Naive thymus-derived CD8-positive, alpha-beta T cell (primary cell): ENCODE data around the gene GYG1. TPM values are rescaled to one million over a fixed set of nuclear protein-coding genes. Genes with fewer than 3 reads are reported as not detected.

Experiments
- polyA plus RNA-seq, 3 donors: library from polyadenylated mRNA; unstranded; fragments of 300-500 nt; fragmentation: Illumina TruSeq; gene quantifications; one replicate each; pipeline ENCODE4 v1.2.3, GENCODE V29; 2021
- total RNA-seq, 8 experiments: library from RNA in 2 of 8; stranded (reverse) in 2 of 8; gene quantifications; one replicate each; pipeline ENCODE4 v1.2.3 and lab custom pipeline; 2021 to 2026

The GYG1 gene
- total and polyA plus RNA-seq, 5 experiments from 2014 or later = 18.7 to 28.0 (median 23.4) TPM

Other genes starting within 250 kb of the GYG1 start
- gene CPB1, start 163.7 kb upstream of the GYG1 start, total RNA-seq = not detected
- not detected for gene CPB1, start 163.7 kb upstream of the GYG1 start, polyA plus RNA-seq
- gene CPA3, start 126.2 kb upstream of the GYG1 start, total RNA-seq = not detected
- gene CPA3, start 126.2 kb upstream of the GYG1 start, polyA plus RNA-seq = not detected
- 10 to 100 TPM; 29.0 to 34.6 TPM for gene HLTF, start 95.0 kb downstream of the GYG1 start, total RNA-seq
- gene HLTF, start 95.0 kb downstream of the GYG1 start, polyA plus RNA-seq = 10 to 100 TPM; 26.1 to 31.3 (median 31.0) TPM
- gene HPS3, start 138.1 kb downstream of the GYG1 start, total RNA-seq = 10 to 100 TPM; 33.1 to 33.2 TPM
- gene HPS3, start 138.1 kb downstream of the GYG1 start, polyA plus RNA-seq = 10 to 100 TPM; 31.5 to 41.0 (median 34.8) TPM
- not detected for gene CP, start 230.3 kb downstream of the GYG1 start, total RNA-seq
- gene CP, start 230.3 kb downstream of the GYG1 start, polyA plus RNA-seq = under 1 TPM in 2 of 3 donors, not detected in 1; 0.20 to 0.30 TPM